HepG2 (cell line): Measurements from ENCODE around the gene MRPL51. TPM values are rescaled to one million over a fixed set of nuclear protein-coding genes. Genes with fewer than 3 reads are reported as not detected.

Experiments
- ATF2 ChIP-seq: sonication (generic); formaldehyde crosslinking; IDR thresholded peaks from 2 replicates; pipeline ENCODE4 v1.4.0; 2020; ENCODE audit warnings: missing genetic modification reagents
- CREB1 ChIP-seq, 2 experiments: fragments of 450-650 bp in 1 of 2; IDR thresholded peaks; 2 replicates each; pipeline ENCODE4 v1.6.1; 2016 to 2017; ENCODE audit warnings: control low read depth in 1 of 2, mild to moderate bottlenecking in 1 of 2, missing compliant biosample characterization in 1 of 2, missing genetic modification characterization in 1 of 2
- E2F5 ChIP-seq: sonication (generic); formaldehyde crosslinking; conservative IDR thresholded peaks from 2 replicates; pipeline ENCODE4 v1.4.0; 2020; ENCODE audit warnings: missing genetic modification reagents
- ETV5 ChIP-seq: IDR thresholded peaks from 2 replicates; pipeline ENCODE4 v1.6.1; 2018; ENCODE audit warnings: missing biosample characterization, missing genetic modification reagents, inconsistent platforms, borderline replicate concordance
- GATAD2A ChIP-seq: IDR thresholded peaks from 2 replicates; pipeline ENCODE4 v1.6.1; 2016
- POLR2G ChIP-seq: fragments of 200-400 bp; formaldehyde crosslinking; IDR thresholded peaks from 2 replicates; pipeline ENCODE4 v1.6.1; 2018; ENCODE audit warnings: mild to moderate bottlenecking, low read depth, low read length, moderate library complexity
- RBM22 ChIP-seq: fragments of 200-400 bp; formaldehyde crosslinking; optimal IDR thresholded peaks from 2 replicates; pipeline ENCODE3; 2017; ENCODE audit warnings: mild to moderate bottlenecking, low read length, moderate library complexity
- SALL1 ChIP-seq: sonication (generic); formaldehyde crosslinking; IDR thresholded peaks from 2 replicates; pipeline ENCODE4 v1.8.0; 2022; ENCODE audit warnings: mild to moderate bottlenecking, missing genetic modification reagents
- SP2 ChIP-seq: sonication (generic); formaldehyde crosslinking; IDR thresholded peaks from 2 replicates; pipeline ENCODE4 v1.5.1; 2020; ENCODE audit warnings: mild to moderate bottlenecking, missing genetic modification reagents
- TEF ChIP-seq: sonication (generic); formaldehyde crosslinking; IDR thresholded peaks from 2 replicates; pipeline ENCODE4 v1.5.0; 2020; ENCODE audit warnings: missing genetic modification reagents
- ZBTB46 ChIP-seq: sonication (generic); formaldehyde crosslinking; IDR thresholded peaks from 2 replicates; pipeline ENCODE4 v1.4.0; 2020; ENCODE audit warnings: mild to moderate bottlenecking, missing genetic modification reagents, borderline replicate concordance
- ZEB1 ChIP-seq: IDR thresholded peaks from 2 replicates; pipeline ENCODE4 v1.6.1; 2012; ENCODE audit warnings: mild to moderate bottlenecking, low read depth, inconsistent platforms; ENCODE audit not compliant: insufficient replicate concordance
- ZFY ChIP-seq: sonication (generic); formaldehyde crosslinking; IDR thresholded peaks from 2 replicates; pipeline ENCODE4 v1.4.0; 2020; ENCODE audit warnings: missing genetic modification reagents
- ZNF263 ChIP-seq: sonication (generic); formaldehyde crosslinking; IDR thresholded peaks from 2 replicates; pipeline ENCODE4 v1.4.0; 2020; ENCODE audit warnings: missing genetic modification reagents
- ZNF274 ChIP-seq: sonication (generic); formaldehyde crosslinking; IDR thresholded peaks from 2 replicates; pipeline ENCODE4 v1.5.1; 2020; ENCODE audit warnings: mild to moderate bottlenecking, missing genetic modification reagents
- ZNF383 ChIP-seq: sonication (generic); formaldehyde crosslinking; IDR thresholded peaks from 2 replicates; pipeline ENCODE4 v1.4.0; 2020; ENCODE audit warnings: missing genetic modification reagents, mild to moderate bottlenecking, borderline replicate concordance
- ZNF501 ChIP-seq: sonication (generic); formaldehyde crosslinking; IDR thresholded peaks from 2 replicates; pipeline ENCODE4 v1.5.1; 2020; ENCODE audit warnings: mild to moderate bottlenecking, moderate library complexity, missing genetic modification reagents
- ZNF574 ChIP-seq: sonication (generic); formaldehyde crosslinking; IDR thresholded peaks from 2 replicates; pipeline ENCODE4 v1.4.0; 2020; ENCODE audit warnings: missing genetic modification reagents
- ZNF761 ChIP-seq: sonication (generic); formaldehyde crosslinking; conservative IDR thresholded peaks from 2 replicates; pipeline ENCODE4 v1.4.0; 2020; ENCODE audit warnings: mild to moderate bottlenecking, missing genetic modification reagents
- ZNF878 ChIP-seq: sonication (generic); formaldehyde crosslinking; IDR thresholded peaks from 2 replicates; pipeline ENCODE4 v1.8.1; 2023; ENCODE audit warnings: mild to moderate bottlenecking, missing genetic modification reagents, moderate library complexity
- polyA plus RNA-seq, 8 experiments: library from polyadenylated mRNA; depleted of rRNA in 3 of 8; stranded (reverse) in 7 of 8; unstranded in 1 of 8; fragments of >200 nt; fragmentation: Illumina TruSeq in 4 of 8; extraction: Trizol in 4 of 8; gene quantifications; 2 replicates each; pipeline versions ENCODE4 v1.2.1 to v1.2.3, GENCODE V29; 2011 to 2016; ENCODE audit warnings: low read depth in 4 of 8, missing spikeins in 1 of 8, mixed read lengths in 1 of 8; ENCODE audit not compliant: insufficient read depth in 1 of 8
- total RNA-seq, 5 experiments: library from RNA; depleted of rRNA; stranded (reverse); fragments of >200 nt; fragmentation: Illumina TruSeq; extraction: Trizol; gene quantifications; 2 replicates each; pipeline ENCODE4 v1.2.3, GENCODE V29; 2016; ENCODE audit warnings: low read depth in 1 of 5

The MRPL51 gene
- total and polyA plus RNA-seq, 2 of the 13 experiments (the other 11 are each of a cell fraction or from before 2014, with no cell fraction given): 64.8 to 278 TPM

DNA sequence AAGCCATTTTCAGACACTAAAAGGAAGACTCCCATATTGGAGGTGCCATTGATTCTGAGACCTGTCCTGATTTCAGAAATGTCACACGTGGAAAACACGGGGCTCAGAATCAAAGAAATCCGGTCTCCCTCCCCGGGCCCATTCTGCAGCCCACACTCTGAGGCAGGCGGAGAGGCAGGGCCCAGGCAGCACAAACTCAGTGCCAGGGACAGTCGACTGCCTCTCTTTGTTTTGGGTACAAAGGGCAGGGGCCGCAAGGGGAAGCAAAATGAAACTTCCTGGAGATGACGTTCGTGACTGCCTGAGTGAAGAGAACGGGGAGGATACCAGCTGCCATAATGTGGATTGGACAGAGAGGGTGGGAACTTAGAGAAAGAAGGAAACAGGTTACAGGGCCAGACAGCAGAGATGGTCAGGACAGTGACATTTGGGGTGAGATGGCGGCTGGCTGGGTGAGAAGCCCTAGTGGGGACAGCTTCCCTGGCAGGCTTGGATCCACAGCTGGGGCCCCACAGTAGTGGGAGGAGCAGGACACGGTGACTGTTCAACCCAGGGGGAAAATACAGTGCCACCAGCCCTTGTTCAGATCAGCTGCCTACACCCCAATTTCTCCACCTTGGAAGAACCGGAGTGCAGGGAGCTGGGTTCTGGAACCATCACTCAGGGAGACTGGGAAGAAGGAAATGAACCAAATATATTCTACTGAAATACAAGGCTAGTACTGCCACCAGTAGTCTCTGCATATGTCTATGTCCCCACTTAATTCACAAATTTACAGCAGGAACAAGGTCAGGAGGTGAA is 49.3 kb upstream of the MRPL51 start (continued):
- TF ChIP-seq ZNF274 (CRISPR knock-in tag) (peak; percentile 70), ZNF761 (CRISPR knock-in tag) (no peak), ZNF574 (CRISPR knock-in tag) (peak; percentile 84), ZNF878 (CRISPR knock-in tag) (no peak), ZBTB46 (CRISPR knock-in tag) (no peak), ETV5 (peak; percentile 86), GATAD2A (CRISPR knock-in tag) (peak; percentile 86), ZFY (peak; percentile 84), SP2 (CRISPR knock-in tag) (no peak), SALL1 (CRISPR knock-in tag) (peak; percentile 82), TEF (no peak), ZEB1 (no peak), ZNF501 (CRISPR knock-in tag) (peak; percentile 77; the same call in 1 of the 2 replicates), ZNF263 (CRISPR knock-in tag) (peak; percentile 7; the same call in 1 of the 2 replicates), ATF2 (peak; percentile 73), RBM22 (peak; percentile 32), POLR2G (peak; percentile 74; the same call in 1 of the 2 replicates), ZNF383 (no peak), CREB1 (IDR thresholded peaks at IDR 0.05) (peak; percentile 76), CREB1 (CRISPR knock-in tag; IDR thresholded peaks at IDR 0.05) (peak; percentile 91), E2F5 (CRISPR knock-in tag) (no peak)
